Stomach (tissue), 4 donors: ENCODE data around the gene KRT34.

Source experiments
- CTCF ChIP-seq, 7 experiments: fragments of 450-650 bp in 4 of 7; fragments of 200-600 bp in 3 of 7; sonication (generic) in 3 of 7; IDR thresholded peaks; one replicate each; pipeline ENCODE4 v1.5.1; 2016 to 2019; ENCODE audit warnings: antibody characterized with exemption in 7 of 7, control low read depth in 2 of 7, mild to moderate bottlenecking in 1 of 7
- EP300 ChIP-seq: sonication (generic); formaldehyde crosslinking; IDR thresholded peaks from one replicate; pipeline ENCODE4 v1.6.1; 2017; ENCODE audit warnings: antibody characterized with exemption
- POLR2A ChIP-seq, 4 donors: fragments of 450-650 bp; IDR thresholded peaks; one replicate each; pipeline ENCODE4 v1.6.1; 2016; ENCODE audit warnings: antibody characterized with exemption in 4 of 4, control low read depth in 2 of 4, mild to moderate bottlenecking in 1 of 4, moderate library complexity in 1 of 4

- no peak for TF ChIP-seq CTCF (IDR thresholded peaks at IDR 0.05)
- TF ChIP-seq POLR2A (IDR thresholded peaks at IDR 0.05) = no peak
- TF ChIP-seq EP300 = no peak
Measured at GRCh38 chr17:41406205-41406604, 24.1 kb upstream of the KRT34 start.
